ENCODE results near the gene RALGPS2. TPM values are rescaled to one million over a fixed set of nuclear protein-coding genes. Genes with fewer than 3 reads are reported as not detected.

Gene RALGPS2
- polyA plus RNA-seq, 1 of the 3 experiments (the other 2 are of a cell fraction) = 5.1 TPM

DNA sequence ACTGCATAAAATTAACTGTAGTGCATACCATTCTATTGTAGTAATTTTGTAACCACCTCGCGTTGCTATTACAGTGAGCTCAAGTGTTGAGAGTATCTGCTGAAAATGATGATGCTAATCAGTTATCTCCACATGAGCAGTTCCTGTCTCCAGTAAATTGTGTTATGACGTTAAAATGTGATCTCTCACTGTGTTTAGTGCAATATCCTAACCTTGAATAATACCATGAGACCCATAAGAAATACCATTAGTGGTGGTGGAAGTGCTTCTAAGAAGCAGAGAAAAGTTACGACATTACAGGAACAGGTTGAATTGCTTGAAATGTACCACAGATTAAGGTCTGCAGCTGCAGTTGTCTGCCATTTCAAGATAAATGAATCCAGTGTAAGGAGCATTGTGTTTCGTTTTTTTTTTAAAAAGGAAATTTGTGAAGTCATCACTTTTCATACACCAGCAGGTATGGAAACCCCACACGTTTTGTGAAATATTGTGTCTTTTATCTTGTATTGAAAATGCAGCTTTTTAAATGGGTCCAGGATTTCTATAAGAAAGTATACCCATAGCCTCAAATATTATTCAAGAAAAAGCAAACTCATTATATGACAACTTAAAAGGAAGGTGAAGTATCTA is 73.3 kb downstream of the RALGPS2 start:
- Histone ChIP-seq H3K9me3 (no peaks in the 10 kb centered on the region), H3K9ac (no peak overlapping the region), H3K79me2 (ENCODE audit: insufficient read depth) (no peaks in the 10 kb centered on the region; the same call in 1 of the 2 replicates), H3K9me2 (no peaks in the 10 kb centered on the region), H3K27ac (ENCODE audit: low read depth in 2 of 2, low read length in 1 of 2) (no peak overlapping the region), H4K20me1 (ENCODE audit: insufficient read depth) (no peaks in the 10 kb centered on the region), H3K4me2 (no peak overlapping the region), H3K36me3 (replicated peaks in 1 of 2; ENCODE audit: control insufficient read depth in 1 of 2, insufficient read depth in 2 of 2, low read length in 1 of 2) (peaks cover 2 to 32% of the 10 kb centered on the region in 2 experiments), H3K27me3 (ENCODE audit: insufficient read depth) (no peaks in the 10 kb centered on the region), H3K4me3 (ENCODE audit: low read depth in 2 of 2, low read length in 1 of 2) (no peak overlapping the region), H3K4me1 (ENCODE audit: control insufficient read depth in 1 of 2, insufficient read depth in 2 of 2, low read depth in 1 of 2, low read length in 1 of 2) (no peaks in the 10 kb centered on the region), H3F3A (replicated peaks; ENCODE audit: insufficient read depth) (peaks cover 3% of the 10 kb centered on the region), H2AFZ (ENCODE audit: low read depth) (no peak overlapping the region)
- CTCF ChIA-PET = interaction anchor here (1.0 kb wide), 1 partner anchor 255 kb away, joined by 3 read pairs; no protein-coding TSS in a partner anchor
- no peak for TF ChIP-seq FOXM1 (IDR thresholded peaks at IDR 0.05; ENCODE audit: low read depth)
- TF ChIP-seq MXI1 (IDR thresholded peaks at IDR 0.05; ENCODE audit: low read depth, low read length) = no peak
- no peak for TF ChIP-seq TAF1 (IDR thresholded peaks at IDR 0.05; ENCODE audit: borderline replicate concordance, low read depth, low read length)
- TF ChIP-seq RFX5 (IDR thresholded peaks at IDR 0.05; ENCODE audit: low read length) = no peak
- TF ChIP-seq, protein P1, sequence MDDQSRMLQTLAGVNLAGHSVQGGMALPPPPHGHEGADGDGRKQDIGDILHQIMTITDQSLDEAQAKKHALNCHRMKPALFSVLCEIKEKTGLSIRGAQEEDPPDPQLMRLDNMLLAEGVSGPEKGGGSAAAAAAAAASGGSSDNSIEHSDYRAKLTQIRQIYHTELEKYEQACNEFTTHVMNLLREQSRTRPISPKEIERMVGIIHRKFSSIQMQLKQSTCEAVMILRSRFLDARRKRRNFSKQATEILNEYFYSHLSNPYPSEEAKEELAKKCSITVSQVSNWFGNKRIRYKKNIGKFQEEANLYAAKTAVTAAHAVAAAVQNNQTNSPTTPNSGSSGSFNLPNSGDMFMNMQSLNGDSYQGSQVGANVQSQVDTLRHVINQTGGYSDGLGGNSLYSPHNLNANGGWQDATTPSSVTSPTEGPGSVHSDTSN (IDR thresholded peaks at IDR 0.05) = no peak
- no peak for TF ChIP-seq RXRA (IDR thresholded peaks at IDR 0.05; ENCODE audit: borderline replicate concordance, low read depth)
- no peak for TF ChIP-seq MAX (IDR thresholded peaks at IDR 0.05; ENCODE audit: low read depth)
- TF ChIP-seq USF1 (IDR thresholded peaks at IDR 0.05; ENCODE audit: borderline replicate concordance, low read depth) = no peak
- TF ChIP-seq, protein P2, sequence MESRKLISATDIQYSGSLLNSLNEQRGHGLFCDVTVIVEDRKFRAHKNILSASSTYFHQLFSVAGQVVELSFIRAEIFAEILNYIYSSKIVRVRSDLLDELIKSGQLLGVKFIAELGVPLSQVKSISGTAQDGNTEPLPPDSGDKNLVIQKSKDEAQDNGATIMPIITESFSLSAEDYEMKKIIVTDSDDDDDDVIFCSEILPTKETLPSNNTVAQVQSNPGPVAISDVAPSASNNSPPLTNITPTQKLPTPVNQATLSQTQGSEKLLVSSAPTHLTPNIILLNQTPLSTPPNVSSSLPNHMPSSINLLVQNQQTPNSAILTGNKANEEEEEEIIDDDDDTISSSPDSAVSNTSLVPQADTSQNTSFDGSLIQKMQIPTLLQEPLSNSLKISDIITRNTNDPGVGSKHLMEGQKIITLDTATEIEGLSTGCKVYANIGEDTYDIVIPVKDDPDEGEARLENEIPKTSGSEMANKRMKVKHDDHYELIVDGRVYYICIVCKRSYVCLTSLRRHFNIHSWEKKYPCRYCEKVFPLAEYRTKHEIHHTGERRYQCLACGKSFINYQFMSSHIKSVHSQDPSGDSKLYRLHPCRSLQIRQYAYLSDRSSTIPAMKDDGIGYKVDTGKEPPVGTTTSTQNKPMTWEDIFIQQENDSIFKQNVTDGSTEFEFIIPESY (IDR thresholded peaks at IDR 0.05; ENCODE audit: borderline replicate concordance, low read depth) = no peak
- no peak for TF ChIP-seq RCOR1 (IDR thresholded peaks at IDR 0.05; ENCODE audit: low read length)
- no peak for TF ChIP-seq NFIC (IDR thresholded peaks at IDR 0.05; ENCODE audit: borderline replicate concordance)
- no peak for TF ChIP-seq NRF1 (IDR thresholded peaks at IDR 0.05; ENCODE audit: low read depth, low read length)
- TF ChIP-seq CHD2 (IDR thresholded peaks at IDR 0.05; ENCODE audit: low read length, partially characterized antibody) = no peak
- TF ChIP-seq TEAD4 (IDR thresholded peaks at IDR 0.05; ENCODE audit: borderline replicate concordance, insufficient read depth) = no peak
- no peak for TF ChIP-seq TCF12 (IDR thresholded peaks at IDR 0.05)
- no peak for TF ChIP-seq POLR2AphosphoS5 (IDR thresholded peaks at IDR 0.05; ENCODE audit: low read depth, low read length)
- TF ChIP-seq FOXJ3 (CRISPR knock-in tag; IDR thresholded peaks at IDR 0.05) = no peak
- TF ChIP-seq, protein P3, sequence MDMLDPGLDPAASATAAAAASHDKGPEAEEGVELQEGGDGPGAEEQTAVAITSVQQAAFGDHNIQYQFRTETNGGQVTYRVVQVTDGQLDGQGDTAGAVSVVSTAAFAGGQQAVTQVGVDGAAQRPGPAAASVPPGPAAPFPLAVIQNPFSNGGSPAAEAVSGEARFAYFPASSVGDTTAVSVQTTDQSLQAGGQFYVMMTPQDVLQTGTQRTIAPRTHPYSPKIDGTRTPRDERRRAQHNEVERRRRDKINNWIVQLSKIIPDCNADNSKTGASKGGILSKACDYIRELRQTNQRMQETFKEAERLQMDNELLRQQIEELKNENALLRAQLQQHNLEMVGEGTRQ (IDR thresholded peaks at IDR 0.05; ENCODE audit: borderline replicate concordance, low read depth, low read length) = no peak
- TF ChIP-seq YY1 (IDR thresholded peaks at IDR 0.05; ENCODE audit: low read depth) = no peak
- no peak for TF ChIP-seq SMC3 (IDR thresholded peaks at IDR 0.05; ENCODE audit: low read depth, low read length)
- 91% methylated on average over 6 of the region's 6 CpGs for WGBS (ENCODE audit: low lambda C conversion rate)
- DNase-seq = no peak
- POLR2A ChIA-PET = no interaction called here
